DND-41 (cell line): ENCODE results near the gene GCLM.

Experiments used
- CTCF ChIP-seq: IDR thresholded peaks from 2 replicates; pipeline ENCODE4 v1.5.1; 2012; ENCODE audit warnings: borderline replicate concordance, low read length, moderate library complexity, mild to moderate bottlenecking; ENCODE audit not compliant: poor library complexity, severe bottlenecking; ENCODE audit errors: extremely low read depth
- EZH2 ChIP-seq: IDR thresholded peaks from 3 replicates; pipeline ENCODE4 v1.6.1; 2012; ENCODE audit warnings: borderline replicate concordance, low read depth, mild to moderate bottlenecking, moderate library complexity, low read length, inconsistent platforms; ENCODE audit not compliant: severe bottlenecking

GRCh38 chr1:93871366-93871765 lies 37.9 kb downstream of the GCLM start:
- no peak for TF ChIP-seq CTCF
- no peak for TF ChIP-seq EZH2
